ENCODE measurements around the gene ELK4.

ELK4 gene

GRCh38 chr1:205645519-205645918 is 13.7 kb upstream of the ELK4 start:
- Histone ChIP-seq H3K4me3 (replicated peaks; ENCODE audit: insufficient read depth, low read length) (no peak overlapping the region), H3K27me3 (ENCODE audit: insufficient read depth, poor library complexity, severe bottlenecking) (no peaks in the 10 kb centered on the region)
- TF ChIP-seq REST (IDR thresholded peaks at IDR 0.05; ENCODE audit: insufficient replicate concordance, low read depth): no peak
- no peak for TF ChIP-seq POLR2AphosphoS5 (IDR thresholded peaks at IDR 0.05; ENCODE audit: low read depth)
- TF ChIP-seq SPI1 (IDR thresholded peaks at IDR 0.05; ENCODE audit: borderline replicate concordance, low read depth): no peak
- no peak for TF ChIP-seq CTCF (IDR thresholded peaks at IDR 0.05; ENCODE audit: insufficient read depth, low read length)

GRCh38 chr1:205642679-205643307 is 11.0 kb upstream of the ELK4 start:
- DNase-seq (ENCODE audit: low read depth in 1 of 2, low spot score in 1 of 2): no peak
- H3K27me3 ChIP-seq (ENCODE audit: insufficient read depth, poor library complexity, severe bottlenecking): peaks cover 16% of the 10 kb centered on the region
- TF ChIP-seq GABPA (IDR thresholded peaks at IDR 0.05; ENCODE audit: low read depth) (no peak), POLR2AphosphoS5 (IDR thresholded peaks at IDR 0.05; ENCODE audit: low read depth) (no peak), SPI1 (IDR thresholded peaks at IDR 0.05; ENCODE audit: borderline replicate concordance, low read depth) (no peak), REST (IDR thresholded peaks at IDR 0.05; ENCODE audit: insufficient replicate concordance, low read depth) (no peak), CTCF (IDR thresholded peaks at IDR 0.05; ENCODE audit: insufficient read depth, low read length) (no peak)
- no peak overlapping the region for H3K27ac ChIP-seq (replicated peaks)
- no peak overlapping the region for H3K4me3 ChIP-seq (replicated peaks; ENCODE audit: insufficient read depth, low read length)

More at GRCh38 chr1:205645519-205645918, 13.7 kb upstream of the ELK4 start:
- H3K27ac ChIP-seq (replicated peaks): no peak overlapping the region
- DNase-seq (ENCODE audit: low read depth in 1 of 2, low spot score in 1 of 2): no peak

GRCh38 chr1:205639567-205639966 is 7.8 kb upstream of the ELK4 start:
- no peak for DNase-seq (ENCODE audit: low read depth in 1 of 2, low spot score in 1 of 2)
- Histone ChIP-seq H3K27me3 (ENCODE audit: insufficient read depth, poor library complexity, severe bottlenecking) (peaks cover 34% of the 10 kb centered on the region), H3K4me3 (replicated peaks; ENCODE audit: insufficient read depth, low read length) (no peak overlapping the region), H3K27ac (replicated peaks) (no peak overlapping the region)
- TF ChIP-seq POLR2AphosphoS5 (IDR thresholded peaks at IDR 0.05; ENCODE audit: low read depth): no peak
- TF ChIP-seq SPI1 (IDR thresholded peaks at IDR 0.05; ENCODE audit: borderline replicate concordance, low read depth): no peak
- TF ChIP-seq CTCF (IDR thresholded peaks at IDR 0.05; ENCODE audit: insufficient read depth, low read length): no peak
- TF ChIP-seq GABPA (IDR thresholded peaks at IDR 0.05; ENCODE audit: low read depth): no peak
- TF ChIP-seq REST (IDR thresholded peaks at IDR 0.05; ENCODE audit: insufficient replicate concordance, low read depth): no peak

Measured in HL-60 (cell line).